GM12874 (cell line): ENCODE results near the gene AAGAB.

Experiments used
- CTCF ChIP-seq: IDR thresholded peaks from 2 replicates; pipeline ENCODE4 v1.5.1; 2011; ENCODE audit warnings: low read depth, mild to moderate bottlenecking, control low read depth, low read length, moderate library complexity; ENCODE audit not compliant: insufficient read depth

AAGAB gene

GRCh38 chr15:67201136-67201535 is 53.3 kb downstream of the AAGAB start:
- no peak for TF ChIP-seq CTCF

GRCh38 chr15:67199881-67200763 is 54.3 kb downstream of the AAGAB start:
- no peak for TF ChIP-seq CTCF

GRCh38 chr15:67199391-67199790 is 55.1 kb downstream of the AAGAB start:
- TF ChIP-seq CTCF, result no peak

- no peak for TF ChIP-seq CTCF
These were observed 56.2 kb downstream of the AAGAB start for GRCh38 chr15:67198157-67198754.

GRCh38 chr15:67197364-67197695 is 57.1 kb downstream of the AAGAB start:
- no peak for TF ChIP-seq CTCF

GRCh38 chr15:67196672-67197363 is 57.6 kb downstream of the AAGAB start:
- no peak for TF ChIP-seq CTCF

GRCh38 chr15:67196222-67196621 is 58.2 kb downstream of the AAGAB start:
- no peak for TF ChIP-seq CTCF
